Panc1 (cell line): ENCODE results near the gene BHLHA15. TPM values are rescaled to one million over a fixed set of nuclear protein-coding genes. Genes with fewer than 3 reads are reported as not detected.
A peak's percentile ranks its signal among the peaks of the same experiment; 100 is the strongest.

Experiments
- ATAC-seq: fragments of 200-7000 bp; cut with Tn5 transposase; 2 replicates; pipeline ENCODE4 v1.9.1; 2020; ENCODE audit warnings: mild to moderate bottlenecking, moderate library complexity
- BruUV-seq: library from RNA; stranded (reverse); fragments of 400-500 nt; replicated peaks from 2 replicates; lab custom pipeline; 2021; lab: Mats Ljungman, UMichigan
- CTCF ChIA-PET: fragments of 300-600 bp; sonication (Branson Sonifier 250); formaldehyde crosslinking; loops from one replicate; lab custom pipeline; 2022; ENCODE audit warnings: antibody characterized with exemption; lab: Charles Lee
- POLR2A ChIA-PET: fragments of 300-600 bp; sonication (Branson Sonifier 250); formaldehyde crosslinking; loops from one replicate; lab custom pipeline; 2022; ENCODE audit warnings: antibody characterized with exemption; lab: Charles Lee
- DNase-seq: peaks from one replicate; pipeline ENCODE4 v3.0.0-alpha.2; 2010; ENCODE audit warnings: low read depth, low spot score
- H3K27ac ChIP-seq: 2 replicates; pipeline ENCODE4 v1.5.1; 2011; ENCODE audit warnings: mild to moderate bottlenecking, low read length, inconsistent platforms
- H3K27me3 ChIP-seq: fragments of 200-500 bp; sonication (Bioruptor generic); 2 replicates; pipeline ENCODE4 v1.6.0; 2014; ENCODE audit warnings: low read length, inconsistent platforms; ENCODE audit not compliant: control insufficient read depth, insufficient read depth
- H3K36me3 ChIP-seq: fragments of 200-500 bp; sonication (Bioruptor generic); 2 replicates; pipeline ENCODE4 v1.5.1; 2014; ENCODE audit warnings: inconsistent platforms, mild to moderate bottlenecking, low read length, moderate library complexity; ENCODE audit not compliant: control insufficient read depth, insufficient read depth
- H3K4me1 ChIP-seq: 2 replicates; pipeline ENCODE4 v1.5.1; 2011; ENCODE audit warnings: inconsistent platforms, mild to moderate bottlenecking, low read length, moderate library complexity; ENCODE audit not compliant: control insufficient read depth, insufficient read depth
- H3K4me3 ChIP-seq, 2 experiments: 2 replicates each; pipeline ENCODE4 v1.5.1; 2011 to 2012; ENCODE audit warnings: low read depth in 2 of 2, low read length in 2 of 2, mild to moderate bottlenecking in 2 of 2, inconsistent platforms in 1 of 2, moderate library complexity in 1 of 2
- H3K9me3 ChIP-seq: fragments of 200-500 bp; sonication (Bioruptor generic); 2 replicates; pipeline ENCODE4 v1.5.1; 2014; ENCODE audit warnings: low read depth, mild to moderate bottlenecking, inconsistent platforms, low read length, moderate library complexity; ENCODE audit not compliant: control insufficient read depth, insufficient read depth
- POLR2AphosphoS5 ChIP-seq: IDR thresholded peaks from 2 replicates; pipeline ENCODE4 v1.6.1; 2012; ENCODE audit warnings: mild to moderate bottlenecking, low read depth, low read length, moderate library complexity
- REST ChIP-seq, 2 experiments: IDR thresholded peaks; 2 replicates each; pipeline ENCODE4 v1.6.1; 2011 to 2012; ENCODE audit warnings: low read depth in 2 of 2, control low read depth in 1 of 2, low read length in 1 of 2, mild to moderate bottlenecking in 1 of 2, moderate library complexity in 1 of 2; ENCODE audit not compliant: insufficient read depth in 1 of 2
- SIN3A ChIP-seq: IDR thresholded peaks from 2 replicates; pipeline ENCODE4 v1.6.1; 2012; ENCODE audit warnings: low read depth, mild to moderate bottlenecking, low read length, moderate library complexity, borderline replicate concordance; ENCODE audit not compliant: insufficient read depth
- in situ Hi-C: cut with HindIII; loops from 2 replicates; pipeline ENCODE4 v1.10.0; 2016; ENCODE audit warnings: low sequenced_read_pairs, low pct_unique_long_range_greater_than_20kb
- intact Hi-C: fragments of 100-400 bp; cut with micrococcal nuclease; formaldehyde crosslinking; loops from one replicate; pipeline ENCODE4 v1.10.0; 2022; ENCODE audit not compliant: unreplicated experiment
- total RNA-seq: library from RNA; stranded (reverse); gene quantifications from one replicate; pipeline ENCODE4 v1.2.1, GENCODE V29; 2021; ENCODE audit not compliant: unreplicated experiment
- TF ChIP-seq, protein P1 (sequence below): fragments of 450-650 bp; IDR thresholded peaks from 2 replicates; pipeline ENCODE4 v1.5.1; 2017; ENCODE audit warnings: mild to moderate bottlenecking

BHLHA15 gene
- total RNA-seq, 1 experiment from 2014 or later = 0.26 TPM

GRCh38 chr7:98240961-98241673 lies 29.9 kb downstream of the BHLHA15 start:
- intact Hi-C loops (no loop called here), in situ Hi-C loops (no loop called here)
- no peak overlapping the region for H3K4me3 ChIP-seq
- H3K27me3 ChIP-seq = no peaks in the 10 kb centered on the region
- BruUV-seq = no TSS peak
- H3K4me1 ChIP-seq = no peaks in the 10 kb centered on the region
- no peak overlapping the region for H3K27ac ChIP-seq
- DNase-seq (peak; percentile 28), ATAC-seq (peak; percentile 87)
- H3K36me3 ChIP-seq = no peaks in the 10 kb centered on the region
- no peak for TF ChIP-seq SIN3A
- TF ChIP-seq, protein P1, sequence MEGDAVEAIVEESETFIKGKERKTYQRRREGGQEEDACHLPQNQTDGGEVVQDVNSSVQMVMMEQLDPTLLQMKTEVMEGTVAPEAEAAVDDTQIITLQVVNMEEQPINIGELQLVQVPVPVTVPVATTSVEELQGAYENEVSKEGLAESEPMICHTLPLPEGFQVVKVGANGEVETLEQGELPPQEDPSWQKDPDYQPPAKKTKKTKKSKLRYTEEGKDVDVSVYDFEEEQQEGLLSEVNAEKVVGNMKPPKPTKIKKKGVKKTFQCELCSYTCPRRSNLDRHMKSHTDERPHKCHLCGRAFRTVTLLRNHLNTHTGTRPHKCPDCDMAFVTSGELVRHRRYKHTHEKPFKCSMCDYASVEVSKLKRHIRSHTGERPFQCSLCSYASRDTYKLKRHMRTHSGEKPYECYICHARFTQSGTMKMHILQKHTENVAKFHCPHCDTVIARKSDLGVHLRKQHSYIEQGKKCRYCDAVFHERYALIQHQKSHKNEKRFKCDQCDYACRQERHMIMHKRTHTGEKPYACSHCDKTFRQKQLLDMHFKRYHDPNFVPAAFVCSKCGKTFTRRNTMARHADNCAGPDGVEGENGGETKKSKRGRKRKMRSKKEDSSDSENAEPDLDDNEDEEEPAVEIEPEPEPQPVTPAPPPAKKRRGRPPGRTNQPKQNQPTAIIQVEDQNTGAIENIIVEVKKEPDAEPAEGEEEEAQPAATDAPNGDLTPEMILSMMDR = peak; percentile 94
- POLR2A ChIA-PET = no interaction called here
- H3K9me3 ChIP-seq = no peaks in the 10 kb centered on the region
- CTCF ChIA-PET = no interaction called here

GRCh38 chr7:98241674-98242241 lies 30.5 kb downstream of the BHLHA15 start:
- POLR2A ChIA-PET = no interaction called here
- Histone ChIP-seq H3K36me3 (no peaks in the 10 kb centered on the region), H3K27ac (no peak overlapping the region), H3K27me3 (no peaks in the 10 kb centered on the region), H3K4me3 (no peak overlapping the region), H3K4me1 (no peaks in the 10 kb centered on the region), H3K9me3 (no peaks in the 10 kb centered on the region)
- CTCF ChIA-PET = no interaction called here
- ATAC-seq (peak; percentile 44), DNase-seq (no peak)
- in situ Hi-C loops = no loop called here
- TF ChIP-seq, protein P1 = peak; percentile 58
- no peak for TF ChIP-seq REST (IDR thresholded peaks at IDR 0.05; ENCODE audit: insufficient read depth in 1 of 2, low read depth in 2 of 2, low read length in 1 of 2)
- TF ChIP-seq POLR2AphosphoS5 = no peak
- intact Hi-C loops = no loop called here
- no TSS peak for BruUV-seq
